Mesendoderm (in vitro differentiated cells): Measurements from ENCODE around the gene KIF17.
"Not testable (repeated sequence)": the region's sequence is repeated elsewhere in the genome, so short reads cannot be mapped to it uniquely, and the experiment has no call there.

ENCODE experiments used
- DNase-seq: peaks from one replicate; pipeline ENCODE4 v3.0.0; 2013
- H2AK5ac ChIP-seq: 2 replicates; pipeline ENCODE4 v1.6.1; 2013; ENCODE audit warnings: low read length, inconsistent platforms
- H2BK120ac ChIP-seq: 2 replicates; pipeline ENCODE4 v1.6.1; 2013; ENCODE audit warnings: low read depth, mild to moderate bottlenecking, low read length, moderate library complexity, mixed read lengths
- H2BK15ac ChIP-seq: replicated peaks from 2 replicates; pipeline ENCODE4 v1.6.1; 2013; ENCODE audit warnings: low read depth, mild to moderate bottlenecking, moderate library complexity
- H2BK5ac ChIP-seq: 2 replicates; pipeline ENCODE4 v1.6.1; 2013; ENCODE audit warnings: low read length, inconsistent platforms
- H3K18ac ChIP-seq: 2 replicates; pipeline ENCODE4 v1.6.1; 2013; ENCODE audit warnings: mild to moderate bottlenecking, low read length, mixed read lengths
- H3K23ac ChIP-seq: one replicate; pipeline ENCODE4 v1.6.1; 2013; ENCODE audit warnings: low read length
- H3K27ac ChIP-seq: 2 replicates; pipeline ENCODE4 v1.5.1; 2013; ENCODE audit warnings: low read depth, mild to moderate bottlenecking, inconsistent platforms, low read length, moderate library complexity
- H3K27me3 ChIP-seq: 2 replicates; pipeline ENCODE4 v1.6.1; 2013; ENCODE audit warnings: low read length, control low read depth, mild to moderate bottlenecking, inconsistent platforms; ENCODE audit not compliant: insufficient read depth, poor library complexity
- H3K36me3 ChIP-seq: 2 replicates; pipeline ENCODE4 v1.6.1; 2013; ENCODE audit warnings: low read length, inconsistent platforms; ENCODE audit not compliant: control insufficient read depth, insufficient read depth
- H3K4ac ChIP-seq: one replicate; pipeline ENCODE4 v1.6.1; 2013; ENCODE audit warnings: low read depth, mild to moderate bottlenecking, low read length, moderate library complexity
- H3K4me1 ChIP-seq: 2 replicates; pipeline ENCODE4 v1.6.1; 2013; ENCODE audit warnings: low read depth, low read length, inconsistent platforms; ENCODE audit not compliant: control insufficient read depth
- H3K4me2 ChIP-seq: 2 replicates; pipeline ENCODE4 v1.6.1; 2013; ENCODE audit warnings: low read length
- H3K4me3 ChIP-seq: 2 replicates; pipeline ENCODE4 v1.5.1; 2013; ENCODE audit warnings: mild to moderate bottlenecking, low read length
- H3K56ac ChIP-seq: one replicate; pipeline ENCODE4 v1.6.1; 2013; ENCODE audit warnings: low read length
- H3K79me1 ChIP-seq: 2 replicates; pipeline ENCODE4 v1.6.1; 2013; ENCODE audit warnings: low read length, inconsistent platforms
- H3K79me2 ChIP-seq: 2 replicates; pipeline ENCODE4 v1.6.1; 2013; ENCODE audit warnings: mild to moderate bottlenecking, low read length; ENCODE audit not compliant: control insufficient read depth, insufficient read depth
- H3K9ac ChIP-seq: 2 replicates; pipeline ENCODE4 v1.6.1; 2013; ENCODE audit warnings: low read length, inconsistent platforms
- H4K5ac ChIP-seq: one replicate; pipeline ENCODE4 v1.6.1; 2013; ENCODE audit warnings: low read length
- H4K8ac ChIP-seq: one replicate; pipeline ENCODE4 v1.6.1; 2013; ENCODE audit warnings: low read depth, mild to moderate bottlenecking, control low read depth, low read length, moderate library complexity
- WGBS: extraction: QIAGEN DNeasy Blood & Tissue Kit; methylation state at CpG from one replicate; pipeline ENCODE4 v1.1.7; 2013; ENCODE audit warnings: low lambda C conversion rate, missing lambda C conversion rate; ENCODE audit not compliant: insufficient coverage; ENCODE audit errors: extremely low coverage; 5-methylcytosine and 5-hydroxymethylcytosine counted together

The KIF17 gene

GRCh38 chr1:20678599-20678998, 39.2 kb downstream of the KIF17 start:
- Histone ChIP-seq H3K36me3 (no peaks in the 10 kb centered on the region), H3K27me3 (no peaks in the 10 kb centered on the region), H3K79me1 (no peaks in the 10 kb centered on the region), H3K18ac (no peak overlapping the region), H3K27ac (no peak overlapping the region), H3K9ac (no peak overlapping the region), H3K4me2 (no peak overlapping the region), H2AK5ac (no peak overlapping the region), H3K4me3 (no peak overlapping the region), H3K23ac (no peak overlapping the region), H2BK15ac (no peak overlapping the region), H4K5ac (no peak overlapping the region), H3K56ac (no peak overlapping the region), H3K4me1 (no peaks in the 10 kb centered on the region), H3K79me2 (no peaks in the 10 kb centered on the region), H2BK5ac (no peak overlapping the region), H3K4ac (no peak overlapping the region), H4K8ac (no peak overlapping the region), H2BK120ac (no peak overlapping the region)
- DNase-seq = no peak
- no CpG with 5 or more reads among the region's 6 CpGs for WGBS

DNA sequence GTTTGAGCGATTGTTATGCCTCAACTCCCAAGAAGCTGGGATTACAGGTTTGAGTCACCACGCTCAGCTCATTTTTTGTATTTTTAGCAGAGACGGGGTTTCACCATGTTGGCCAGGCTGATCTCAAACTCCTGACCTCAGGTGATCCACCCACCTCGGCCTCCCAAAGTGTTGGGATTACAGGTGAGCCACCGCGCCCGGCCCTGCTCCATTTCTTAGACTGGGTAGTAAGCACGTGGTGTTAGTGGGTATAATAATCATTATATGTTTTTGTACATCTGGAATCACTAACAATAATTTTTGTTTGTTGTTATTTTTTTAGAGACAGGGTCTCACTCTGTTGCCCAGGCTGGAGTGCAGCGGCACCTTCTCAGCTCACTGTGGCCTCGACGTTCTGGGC, 44.2 kb downstream of the KIF17 start:
- not testable (repeated sequence) for H3K9ac ChIP-seq, H4K5ac ChIP-seq, H3K79me1 ChIP-seq, H3K56ac ChIP-seq, H3K36me3 ChIP-seq, H2BK120ac ChIP-seq, H3K4me2 ChIP-seq, H3K18ac ChIP-seq, H3K4me1 ChIP-seq, H3K4ac ChIP-seq, DNase-seq, H3K23ac ChIP-seq, H2BK5ac ChIP-seq, H3K27ac ChIP-seq, H3K79me2 ChIP-seq, H2BK15ac ChIP-seq, H4K8ac ChIP-seq, H3K27me3 ChIP-seq, H2AK5ac ChIP-seq, H3K4me3 ChIP-seq
- WGBS = no CpG with 5 or more reads among the region's 11 CpGs

DNA sequence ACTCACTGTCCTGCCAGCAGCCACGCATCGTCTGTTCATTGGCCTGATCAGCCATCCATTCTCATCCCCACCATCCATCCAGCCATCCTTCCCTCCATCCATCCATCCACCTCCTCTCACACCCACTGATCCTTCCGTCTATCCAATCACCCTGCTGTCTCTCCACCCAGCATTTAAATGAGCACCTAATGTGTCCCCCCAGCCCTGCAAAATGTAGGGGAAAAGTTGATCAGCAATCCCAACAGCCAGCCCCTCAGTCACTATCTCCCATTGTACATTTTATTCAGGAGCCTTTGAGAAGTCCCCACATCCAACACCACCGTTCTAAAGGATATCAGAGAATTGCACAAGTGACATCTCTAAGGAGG, 45.6 kb downstream of the KIF17 start:
- no peaks in the 10 kb centered on the region for H3K36me3 ChIP-seq
- no peaks in the 10 kb centered on the region for H3K79me2 ChIP-seq
- no peak overlapping the region for H2BK120ac ChIP-seq
- no peaks in the 10 kb centered on the region for H3K27me3 ChIP-seq
- no peak overlapping the region for H3K23ac ChIP-seq
- H4K5ac ChIP-seq = no peak overlapping the region
- no peak overlapping the region for H3K4ac ChIP-seq
- no peak for DNase-seq
- H2BK5ac ChIP-seq = no peak overlapping the region
- no peak overlapping the region for H3K4me2 ChIP-seq
- WGBS = no CpG with 5 or more reads among the region's 4 CpGs
- no peak overlapping the region for H3K27ac ChIP-seq
- no peaks in the 10 kb centered on the region for H3K79me1 ChIP-seq
- no peak overlapping the region for H3K9ac ChIP-seq
- H2AK5ac ChIP-seq = no peak overlapping the region
- H3K18ac ChIP-seq = no peak overlapping the region
- no peak overlapping the region for H3K56ac ChIP-seq
- no peak overlapping the region for H2BK15ac ChIP-seq
- H3K4me1 ChIP-seq = no peaks in the 10 kb centered on the region
- no peak overlapping the region for H3K4me3 ChIP-seq
- H4K8ac ChIP-seq = no peak overlapping the region

- no peak overlapping the region for H4K8ac ChIP-seq
- H3K4me3 ChIP-seq = no peak overlapping the region
- no peak overlapping the region for H4K5ac ChIP-seq
- no peaks in the 10 kb centered on the region for H3K27me3 ChIP-seq
- H3K56ac ChIP-seq = no peak overlapping the region
- no peaks in the 10 kb centered on the region for H3K79me2 ChIP-seq
- H2BK5ac ChIP-seq = no peak overlapping the region
- no CpG with 5 or more reads among the region's 5 CpGs for WGBS
- DNase-seq = no peak
- H3K23ac ChIP-seq = no peak overlapping the region
- H3K4ac ChIP-seq = no peak overlapping the region
- H3K79me1 ChIP-seq = no peaks in the 10 kb centered on the region
- H2BK120ac ChIP-seq = no peak overlapping the region
- H3K4me1 ChIP-seq = no peaks in the 10 kb centered on the region
- no peak overlapping the region for H3K4me2 ChIP-seq
- H3K36me3 ChIP-seq = no peaks in the 10 kb centered on the region
- H3K27ac ChIP-seq = no peak overlapping the region
- H3K9ac ChIP-seq = no peak overlapping the region
- no peak overlapping the region for H3K18ac ChIP-seq
- no peak overlapping the region for H2BK15ac ChIP-seq
- no peak overlapping the region for H2AK5ac ChIP-seq
These were observed 46.9 kb downstream of the KIF17 start for GRCh38 chr1:20670936-20671335.

DNA sequence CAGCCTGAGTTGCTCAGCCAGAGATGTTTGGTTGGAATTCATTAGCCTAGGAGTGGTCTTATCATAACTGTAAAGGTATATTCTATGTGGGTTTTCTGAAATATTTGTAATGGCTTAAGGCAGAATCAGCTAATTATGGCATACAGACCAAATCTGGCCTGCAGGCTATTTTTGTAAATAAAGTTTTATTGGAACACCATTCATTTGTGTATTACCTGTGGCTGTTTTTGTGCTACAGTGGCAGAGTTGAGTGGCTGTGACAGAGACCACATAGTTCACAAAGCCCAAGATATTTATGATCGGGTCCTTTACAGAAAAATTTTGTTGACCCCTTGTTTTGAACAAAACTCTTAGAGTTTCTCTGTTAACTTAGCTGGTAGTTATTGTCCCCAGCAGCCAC, 49.2 kb downstream of the KIF17 start:
- no CpG with 5 or more reads among the region's 1 CpG for WGBS
- H3K79me1 ChIP-seq = no peaks in the 10 kb centered on the region
- no peak for DNase-seq

GRCh38 chr1:20666804-20667203, 51.0 kb downstream of the KIF17 start:
- Histone ChIP-seq H3K27me3 (no peaks in the 10 kb centered on the region), H3K4ac (no peak overlapping the region), H3K36me3 (no peaks in the 10 kb centered on the region), H3K18ac (no peak overlapping the region), H3K4me3 (no peak overlapping the region), H2AK5ac (no peak overlapping the region), H4K5ac (no peak overlapping the region), H3K56ac (no peak overlapping the region), H3K4me1 (peaks cover 1% of the 10 kb centered on the region), H3K79me1 (no peaks in the 10 kb centered on the region), H3K4me2 (no peak overlapping the region), H2BK15ac (no peak overlapping the region), H2BK5ac (no peak overlapping the region), H3K27ac (no peak overlapping the region), H4K8ac (no peak overlapping the region), H3K79me2 (no peaks in the 10 kb centered on the region), H3K23ac (no peak overlapping the region), H3K9ac (no peak overlapping the region), H2BK120ac (no peak overlapping the region)
- DNase-seq = peak; percentile 45
- WGBS = no CpG with 5 or more reads among the region's 1 CpG

More for the DNA sequence above, 49.2 kb downstream of the KIF17 start:
- H3K27ac ChIP-seq = no peak overlapping the region
- H3K18ac ChIP-seq = no peak overlapping the region
- no peaks in the 10 kb centered on the region for H3K36me3 ChIP-seq
- no peak overlapping the region for H2BK15ac ChIP-seq
- no peaks in the 10 kb centered on the region for H3K4me1 ChIP-seq
- no peak overlapping the region for H4K5ac ChIP-seq
- no peak overlapping the region for H2BK120ac ChIP-seq
- H3K79me2 ChIP-seq = no peaks in the 10 kb centered on the region
- no peak overlapping the region for H2BK5ac ChIP-seq
- H3K4me3 ChIP-seq = no peak overlapping the region
- no peaks in the 10 kb centered on the region for H3K27me3 ChIP-seq
- no peak overlapping the region for H3K9ac ChIP-seq
- H4K8ac ChIP-seq = no peak overlapping the region
- no peak overlapping the region for H2AK5ac ChIP-seq
- no peak overlapping the region for H3K4ac ChIP-seq
- no peak overlapping the region for H3K23ac ChIP-seq
- H3K4me2 ChIP-seq = no peak overlapping the region
- H3K56ac ChIP-seq = no peak overlapping the region
